GM12801 (cell line): ENCODE data around the gene MTRR.

Experiments used
- CTCF ChIP-seq: IDR thresholded peaks from one replicate; pipeline ENCODE4 v1.5.1; 2011; ENCODE audit warnings: control low read depth; ENCODE audit not compliant: insufficient read length; ENCODE audit errors: extremely low read depth

MTRR gene

GRCh38 chr5:7856855-7857254, 12.1 kb upstream of the MTRR start:
- no peak for TF ChIP-seq CTCF

- no peak for TF ChIP-seq CTCF
Observed at GRCh38 chr5:7857361-7857760, 11.6 kb upstream of the MTRR start.

GRCh38 chr5:7857926-7858632, 10.9 kb upstream of the MTRR start:
- no peak for TF ChIP-seq CTCF

- no peak for TF ChIP-seq CTCF
Observed at GRCh38 chr5:7866196-7866595, 2.8 kb upstream of the MTRR start.

- no peak for TF ChIP-seq CTCF
Observed at GRCh38 chr5:7867260-7867659, 1.7 kb upstream of the MTRR start.

GRCh38 chr5:7868427-7868772, 548 bp upstream of the MTRR start:
- no peak for TF ChIP-seq CTCF

GRCh38 chr5:7869474-7870136, 657 bp downstream of the MTRR start:
- TF ChIP-seq CTCF = no peak

GRCh38 chr5:7871653-7872052, 2.7 kb downstream of the MTRR start:
- TF ChIP-seq CTCF = no peak
